GM12891 (cell line): ENCODE measurements around the gene POLD1.

Source experiments
- POLR2A ChIP-seq: IDR thresholded peaks from 2 replicates; pipeline ENCODE4 v1.6.1; 2011; ENCODE audit warnings: low read depth, low read length, control low read depth
- TAF1 ChIP-seq: IDR thresholded peaks from 2 replicates; pipeline ENCODE4 v1.6.1; 2011; ENCODE audit warnings: low read depth, low read length, control low read depth

- TF ChIP-seq POLR2A (no peak), TAF1 (no peak)
Measured at GRCh38 chr19:50377517-50377916, 6.6 kb upstream of the POLD1 start.
